A549 (cell line): ENCODE measurements around the gene STK33. TPM values are rescaled to one million over a fixed set of nuclear protein-coding genes. Genes with fewer than 3 reads are reported as not detected.

Experiments
- ATAC-seq, 2 experiments: fragments of 200-7000 bp in 1 of 2; fragments of >200 bp in 1 of 2; cut with Nextera tagmentation in 1 of 2; cut with Tn5 transposase in 1 of 2; 3 replicates each; pipeline versions ENCODE4 v1.8.0 to v1.9.1; 2018 to 2020; ENCODE audit warnings: mild to moderate bottlenecking in 1 of 2, moderate library complexity in 1 of 2
- CTCF ChIA-PET: fragments of 300-600 bp; sonication (Branson Sonifier 250); formaldehyde crosslinking; extraction: SDS; loops from one replicate; lab custom pipeline; 2021; ENCODE audit warnings: antibody characterized with exemption, inconsistent platforms; lab: Yijun Ruan, JAX
- POLR2A ChIA-PET: fragments of 350-600 bp; formaldehyde crosslinking; extraction: SDS; loops from one replicate; lab custom pipeline; 2021; ENCODE audit warnings: antibody characterized with exemption, inconsistent platforms; lab: Yijun Ruan, JAX
- DNase-seq, 2 experiments: peaks; one replicate each; pipeline versions ENCODE4 v3.0.0 to v3.0.0-alpha.2; 2011 to 2016; ENCODE audit warnings: low read depth in 1 of 2, low spot score in 1 of 2
- FAIRE-seq: peaks from 2 replicates; lab custom pipeline; 2011; peaks lifted over from hg19 to GRCh38; lab: Jason Lieb, UNC
- H3K27ac ChIP-seq, 2 experiments: fragments of >200 bp; sonication (Bioruptor Twin); formaldehyde crosslinking; 3 replicates each; pipeline ENCODE4 v1.5.1; 2016 to 2017
- H3K4me1 ChIP-seq: fragments of >200 bp; sonication (Bioruptor Twin); formaldehyde crosslinking; 3 replicates; pipeline ENCODE4 v1.6.1; 2016
- H3K4me2 ChIP-seq: fragments of >200 bp; sonication (Bioruptor Twin); formaldehyde crosslinking; 3 replicates; pipeline ENCODE4 v1.6.1; 2016
- H3K4me3 ChIP-seq: fragments of >200 bp; sonication (Bioruptor Twin); formaldehyde crosslinking; 3 replicates; pipeline ENCODE4 v1.5.1; 2016
- H3K9me3 ChIP-seq: fragments of >200 bp; sonication (Bioruptor Twin); formaldehyde crosslinking; 3 replicates; pipeline ENCODE4 v1.6.1; 2016
- ATOH8 ChIP-seq: fragments of 250-450 bp; sonication (Bioruptor Pico); IDR thresholded peaks from 2 replicates; pipeline ENCODE4 v1.5.0; 2020; ENCODE audit warnings: low read depth, mild to moderate bottlenecking, moderate library complexity
- BHLHE40 ChIP-seq: IDR thresholded peaks from 2 replicates; pipeline ENCODE4 v1.6.1; 2012; ENCODE audit warnings: low read depth, low read length, inconsistent platforms
- CBX2 ChIP-seq: fragments of 200-600 bp; sonication (generic); IDR thresholded peaks from 2 replicates; pipeline ENCODE4 v1.6.1; 2016; ENCODE audit warnings: low read depth, mild to moderate bottlenecking, borderline replicate concordance
- CBX8 ChIP-seq: fragments of 200-600 bp; sonication (generic); IDR thresholded peaks from 2 replicates; pipeline ENCODE4 v1.6.1; 2016
- CEBPB ChIP-seq, 2 experiments: fragments of >200 bp in 1 of 2; sonication (Bioruptor Twin) in 1 of 2; formaldehyde crosslinking in 1 of 2; IDR thresholded peaks; 2 replicates each; pipeline ENCODE4 v1.6.1; 2012 to 2016
- EHF ChIP-seq: fragments of 250-450 bp; sonication (Bioruptor Pico); IDR thresholded peaks from 2 replicates; pipeline ENCODE4 v1.5.0; 2020; ENCODE audit warnings: mild to moderate bottlenecking
- EP300 ChIP-seq, 2 experiments: fragments of >200 bp; sonication (Bioruptor Twin); formaldehyde crosslinking; IDR thresholded peaks; 2 replicates in 1 of 2; 3 replicates in 1 of 2; pipeline ENCODE4 v1.6.1; 2016 to 2017
- ESRRA ChIP-seq: fragments of 150-350 bp; IDR thresholded peaks from 2 replicates; pipeline ENCODE4 v1.6.1; 2014; ENCODE audit warnings: mild to moderate bottlenecking, low read length, borderline replicate concordance
- FOSB ChIP-seq: fragments of 250-450 bp; sonication (Bioruptor Pico); IDR thresholded peaks from 2 replicates; pipeline ENCODE4 v1.5.0; 2020; ENCODE audit warnings: mild to moderate bottlenecking, moderate library complexity
- FOXS1 ChIP-seq: fragments of 250-450 bp; sonication (Bioruptor Pico); IDR thresholded peaks from 2 replicates; pipeline ENCODE4 v1.5.0; 2020; ENCODE audit warnings: mild to moderate bottlenecking, moderate library complexity
- GATA3 ChIP-seq: IDR thresholded peaks from 2 replicates; pipeline ENCODE4 v1.6.1; 2012; ENCODE audit warnings: borderline replicate concordance
- HDAC2 ChIP-seq: fragments of 200-600 bp; sonication (generic); IDR thresholded peaks from 2 replicates; pipeline ENCODE4 v1.6.1; 2016
- HMGXB4 ChIP-seq: fragments of 250-450 bp; sonication (Bioruptor Pico); IDR thresholded peaks from 2 replicates; pipeline ENCODE4 v1.5.0; 2021; ENCODE audit warnings: mild to moderate bottlenecking, moderate library complexity, borderline replicate concordance
- HOXB13 ChIP-seq: fragments of 250-450 bp; sonication (Bioruptor Pico); IDR thresholded peaks from 2 replicates; pipeline ENCODE4 v1.5.0; 2020; ENCODE audit warnings: low read depth, mild to moderate bottlenecking, moderate library complexity
- HOXB5 ChIP-seq: fragments of 250-450 bp; sonication (Bioruptor Pico); IDR thresholded peaks from 2 replicates; pipeline ENCODE4 v1.5.0; 2020; ENCODE audit warnings: mild to moderate bottlenecking, moderate library complexity
- KDM5A ChIP-seq: fragments of 200-600 bp; sonication (generic); IDR thresholded peaks from 2 replicates; pipeline ENCODE4 v1.6.1; 2016; ENCODE audit warnings: antibody characterized with exemption, mild to moderate bottlenecking
- MAX ChIP-seq: IDR thresholded peaks from 2 replicates; pipeline ENCODE4 v1.6.1; 2012
- MAZ ChIP-seq: fragments of 150-350 bp; IDR thresholded peaks from 2 replicates; pipeline ENCODE4 v1.6.1; 2014; ENCODE audit warnings: antibody characterized with exemption, low read depth, low read length, borderline replicate concordance
- MYC ChIP-seq: IDR thresholded peaks from 2 replicates; pipeline ENCODE4 v1.6.1; 2012; ENCODE audit warnings: mild to moderate bottlenecking, inconsistent platforms, low read length, improper control_type of control experiment, borderline replicate concordance
- NR3C1 ChIP-seq: fragments of >200 bp; sonication (Bioruptor Twin); formaldehyde crosslinking; IDR thresholded peaks from 3 replicates; pipeline ENCODE4 v1.6.1; 2017
- RARB ChIP-seq: fragments of 250-450 bp; sonication (Bioruptor Pico); IDR thresholded peaks from 2 replicates; pipeline ENCODE4 v1.8.0; 2021; ENCODE audit warnings: mild to moderate bottlenecking, moderate library complexity
- RCOR1 ChIP-seq: fragments of 150-350 bp; IDR thresholded peaks from 2 replicates; pipeline ENCODE4 v1.6.1; 2014; ENCODE audit warnings: antibody characterized with exemption, low read length, low read depth
- RFX5 ChIP-seq: fragments of 450-650 bp; IDR thresholded peaks from 2 replicates; pipeline ENCODE4 v1.7.1; 2014; ENCODE audit warnings: antibody characterized with exemption, mild to moderate bottlenecking, moderate library complexity
- ZNF302 ChIP-seq: fragments of 250-450 bp; sonication (Bioruptor Pico); IDR thresholded peaks from 2 replicates; pipeline ENCODE4 v1.9.0; 2021; ENCODE audit warnings: inconsistent platforms, mild to moderate bottlenecking, moderate library complexity
- ZSCAN20 ChIP-seq: fragments of 250-450 bp; sonication (Bioruptor Pico); IDR thresholded peaks from 2 replicates; pipeline ENCODE4 v1.8.0; 2022; ENCODE audit warnings: mild to moderate bottlenecking, moderate library complexity
- WGBS: methylation state at CpG from one replicate; pipeline ENCODE4 v1.1.6; 2017; ENCODE audit errors: missing lambda C conversion rate; 5-methylcytosine and 5-hydroxymethylcytosine counted together
- polyA plus RNA-seq, 4 experiments: library from polyadenylated mRNA; depleted of rRNA in 3 of 4; stranded (reverse); fragments of >200 nt; fragmentation: RNase III in 1 of 4; extraction: RNeasy Plus Mini Kit Qiagen cat#74134 plus additional on column Dnase treatment in 1 of 4; gene quantifications; 2 replicates in 3 of 4; 3 replicates in 1 of 4; pipeline ENCODE4 v1.2.3, GENCODE V29; 2011 to 2017
- TF ChIP-seq, protein P1 (sequence below): fragments of >200 bp; sonication (Bioruptor Twin); formaldehyde crosslinking; IDR thresholded peaks from 2 replicates; pipeline ENCODE4 v1.6.1; 2016
- TF ChIP-seq, protein P2 (sequence below): fragments of >200 bp; sonication (Bioruptor Twin); formaldehyde crosslinking; IDR thresholded peaks from 3 replicates; pipeline ENCODE4 v1.5.1; 2016
- TF ChIP-seq, protein P3 (sequence below): fragments of 450-650 bp; IDR thresholded peaks from 2 replicates; pipeline ENCODE4 v1.6.1; 2014; ENCODE audit warnings: antibody characterized with exemption

The STK33 gene
- polyA plus RNA-seq, 2 of the 4 experiments (the other 2 are of a cell fraction), result 5.2 to 5.8 TPM

GRCh38 chr11:8545698-8546366 is 48.2 kb downstream of the STK33 start:
- CTCF ChIA-PET, result interaction anchor here (1.0 to 1.8 kb wide), 2 partner anchors 282 to 353 kb away, joined by 3 read pairs; partner anchors contain the start of gene LMO1

DNA sequence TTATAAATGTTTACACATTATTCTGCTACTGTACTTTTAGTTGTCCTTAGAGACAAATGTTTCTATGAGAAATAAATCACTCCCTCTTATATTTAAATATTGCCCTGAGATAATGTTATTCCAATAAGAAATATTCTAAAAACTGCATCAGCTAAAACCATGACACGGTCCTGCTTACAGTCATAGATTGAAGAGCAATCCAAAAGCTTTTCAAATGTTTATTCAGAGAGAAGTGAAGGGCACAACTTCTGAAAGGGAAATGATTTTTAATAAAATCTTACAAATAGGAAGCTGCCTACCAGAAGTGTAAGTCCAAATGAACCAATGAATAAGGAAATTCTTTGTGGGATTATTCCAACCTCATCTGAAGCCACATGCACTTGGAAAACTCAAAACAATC is 49.2 kb downstream of the STK33 start:
- ATAC-seq (no peak), FAIRE-seq (no peak), DNase-seq (no peak)
- ChIA-PET CTCF (interaction anchor here (1.8 kb wide), 1 partner anchor 281 kb away, joined by 3 read pairs; the partner anchor contains the start of gene LMO1), POLR2A (no interaction called here)
- Histone ChIP-seq H3K4me3 (no peak overlapping the region), H3K27ac (no peak overlapping the region), H3K4me1 (no peaks in the 10 kb centered on the region), H3K9me3 (no peaks in the 10 kb centered on the region), H3K4me2 (no peak overlapping the region)
- 29% methylated on average over 1 of the region's 1 CpG for WGBS
- no peak for TF ChIP-seq BHLHE40
- TF ChIP-seq RARB (CRISPR knock-in tag), result no peak
- no peak for TF ChIP-seq ZNF302 (CRISPR knock-in tag)
- no peak for TF ChIP-seq ESRRA
- no peak for TF ChIP-seq EHF (CRISPR knock-in tag)
- TF ChIP-seq, protein P1, sequence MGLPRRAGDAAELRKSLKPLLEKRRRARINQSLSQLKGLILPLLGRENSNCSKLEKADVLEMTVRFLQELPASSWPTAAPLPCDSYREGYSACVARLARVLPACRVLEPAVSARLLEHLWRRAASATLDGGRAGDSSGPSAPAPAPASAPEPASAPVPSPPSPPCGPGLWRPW, result no peak
- TF ChIP-seq CBX8, result no peak
- TF ChIP-seq HMGXB4 (CRISPR knock-in tag), result no peak
- no peak for TF ChIP-seq KDM5A
- no peak for TF ChIP-seq HOXB13
- no peak for TF ChIP-seq FOXS1
- TF ChIP-seq GATA3, result no peak
- TF ChIP-seq HDAC2, result no peak
- no peak for TF ChIP-seq ATOH8 (CRISPR knock-in tag)
- no peak for TF ChIP-seq ZSCAN20 (CRISPR knock-in tag)
- TF ChIP-seq HOXB5 (CRISPR knock-in tag), result no peak
- no peak for TF ChIP-seq MAX
- TF ChIP-seq, all 56 proteins: peak for 0

More at GRCh38 chr11:8545698-8546366, 48.2 kb downstream of the STK33 start:
- Histone ChIP-seq H3K27ac (no peak overlapping the region), H3K4me3 (no peak overlapping the region), H3K9me3 (no peaks in the 10 kb centered on the region), H3K4me2 (no peak overlapping the region), H3K4me1 (no peaks in the 10 kb centered on the region)
- POLR2A ChIA-PET, result no interaction called here
- FAIRE-seq, result no peak
- no peak for TF ChIP-seq MAZ
- no peak for TF ChIP-seq EHF (CRISPR knock-in tag)
- DNase-seq, result no peak
- WGBS, result 17% methylated on average over 4 of the region's 4 CpGs
- ATAC-seq, result peak in 1 of 2 experiments; percentile 58; a peak in 1 of 6 replicates

DNA sequence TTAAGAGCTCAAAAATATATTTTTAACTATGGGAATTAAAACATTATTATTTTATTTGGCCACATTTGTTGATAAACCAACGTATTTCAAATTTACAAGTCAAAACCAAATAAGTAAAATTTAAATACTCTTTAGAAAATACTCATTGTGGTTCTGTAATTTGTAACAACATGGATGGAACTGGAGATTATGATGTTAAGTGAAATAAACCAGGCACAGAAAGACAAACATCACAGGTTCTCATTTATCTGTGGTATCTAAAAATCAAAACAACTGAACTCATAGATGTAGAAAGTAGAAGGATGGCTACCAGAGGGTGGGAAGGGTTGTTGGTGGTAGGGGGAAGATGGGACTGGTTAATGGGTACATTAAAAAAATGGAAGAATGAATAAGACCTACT is 50.8 kb downstream of the STK33 start:
- Histone ChIP-seq H3K4me2 (no peak overlapping the region), H3K4me3 (no peak overlapping the region), H3K9me3 (no peaks in the 10 kb centered on the region), H3K4me1 (no peaks in the 10 kb centered on the region), H3K27ac (no peak overlapping the region)
- CTCF ChIA-PET, result no interaction called here
- no peak for FAIRE-seq
- no peak for TF ChIP-seq MAZ
- TF ChIP-seq MYC, result no peak
- TF ChIP-seq, protein P2, sequence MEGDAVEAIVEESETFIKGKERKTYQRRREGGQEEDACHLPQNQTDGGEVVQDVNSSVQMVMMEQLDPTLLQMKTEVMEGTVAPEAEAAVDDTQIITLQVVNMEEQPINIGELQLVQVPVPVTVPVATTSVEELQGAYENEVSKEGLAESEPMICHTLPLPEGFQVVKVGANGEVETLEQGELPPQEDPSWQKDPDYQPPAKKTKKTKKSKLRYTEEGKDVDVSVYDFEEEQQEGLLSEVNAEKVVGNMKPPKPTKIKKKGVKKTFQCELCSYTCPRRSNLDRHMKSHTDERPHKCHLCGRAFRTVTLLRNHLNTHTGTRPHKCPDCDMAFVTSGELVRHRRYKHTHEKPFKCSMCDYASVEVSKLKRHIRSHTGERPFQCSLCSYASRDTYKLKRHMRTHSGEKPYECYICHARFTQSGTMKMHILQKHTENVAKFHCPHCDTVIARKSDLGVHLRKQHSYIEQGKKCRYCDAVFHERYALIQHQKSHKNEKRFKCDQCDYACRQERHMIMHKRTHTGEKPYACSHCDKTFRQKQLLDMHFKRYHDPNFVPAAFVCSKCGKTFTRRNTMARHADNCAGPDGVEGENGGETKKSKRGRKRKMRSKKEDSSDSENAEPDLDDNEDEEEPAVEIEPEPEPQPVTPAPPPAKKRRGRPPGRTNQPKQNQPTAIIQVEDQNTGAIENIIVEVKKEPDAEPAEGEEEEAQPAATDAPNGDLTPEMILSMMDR, result no peak
- TF ChIP-seq RFX5, result no peak
- no peak for TF ChIP-seq CEBPB (IDR thresholded peaks at IDR 0.05)
- no peak for TF ChIP-seq NR3C1
- TF ChIP-seq FOSB (CRISPR knock-in tag), result no peak
- no peak for TF ChIP-seq GATA3
- TF ChIP-seq, protein P3, sequence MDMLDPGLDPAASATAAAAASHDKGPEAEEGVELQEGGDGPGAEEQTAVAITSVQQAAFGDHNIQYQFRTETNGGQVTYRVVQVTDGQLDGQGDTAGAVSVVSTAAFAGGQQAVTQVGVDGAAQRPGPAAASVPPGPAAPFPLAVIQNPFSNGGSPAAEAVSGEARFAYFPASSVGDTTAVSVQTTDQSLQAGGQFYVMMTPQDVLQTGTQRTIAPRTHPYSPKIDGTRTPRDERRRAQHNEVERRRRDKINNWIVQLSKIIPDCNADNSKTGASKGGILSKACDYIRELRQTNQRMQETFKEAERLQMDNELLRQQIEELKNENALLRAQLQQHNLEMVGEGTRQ, result no peak
- TF ChIP-seq RCOR1, result no peak
- no peak for TF ChIP-seq HOXB13
- no peak for TF ChIP-seq CBX2
- no peak for TF ChIP-seq EP300 (IDR thresholded peaks at IDR 0.05)
- TF ChIP-seq CBX8, result no peak
- TF ChIP-seq RARB (CRISPR knock-in tag), result no peak
- 6% methylated on average over 1 of the region's 1 CpG for WGBS
- ATAC-seq, result no peak
- no peak for DNase-seq
- POLR2A ChIA-PET, result no interaction called here
